ENCODE data around the gene VGLL4. TPM values are rescaled to one million over a fixed set of nuclear protein-coding genes. Genes with fewer than 3 reads are reported as not detected.

Gene VGLL4
- polyA plus RNA-seq, 1 donor (not counting 4 experiments of a cell fraction or from before 2014, with no cell fraction given), result 32.6 TPM

GRCh38 chr3:11583638-11584046 lies 60.1 kb downstream of the VGLL4 start:
- Histone ChIP-seq H3K79me2 (ENCODE audit: control insufficient read depth, insufficient read depth, low read length) (peaks cover 84% of the 10 kb centered on the region), H3K9ac (ENCODE audit: control insufficient read depth, extremely low read depth, insufficient read depth, low read length) (no peak overlapping the region), H3K9me1 (ENCODE audit: control insufficient read depth, extremely low read depth, insufficient read depth, low read length) (peaks cover 14% of the 10 kb centered on the region), H3K36me3 (ENCODE audit: control insufficient read depth in 2 of 2, extremely low read depth in 1 of 2, insufficient read depth in 2 of 2, low read length in 2 of 2) (peaks cover 2 to 10% of the 10 kb centered on the region in 2 experiments), H3K4me3 (ENCODE audit: control insufficient read depth in 2 of 3, extremely low read depth in 1 of 3, insufficient read depth in 2 of 3, low read depth in 1 of 3, low read length in 3 of 3) (no peak overlapping the region), H3K4me2 (ENCODE audit: control insufficient read depth, extremely low read depth, insufficient read depth, low read depth, low read length) (peak overlapping the region; percentile 88), H2AFZ (ENCODE audit: control insufficient read depth, low read length) (no peak overlapping the region), H3K9me3 (ENCODE audit: control insufficient read depth, low read depth, low read length) (no peaks in the 10 kb centered on the region), H3K27me3 (ENCODE audit: control insufficient read depth, extremely low read depth, insufficient read depth, low read length) (no peaks in the 10 kb centered on the region), H3K27ac (ENCODE audit: control insufficient read depth, insufficient read depth, low read length) (no peak overlapping the region), H4K20me1 (ENCODE audit: control insufficient read depth, extremely low read depth, insufficient read depth, low read length) (peaks cover 13% of the 10 kb centered on the region), H3K4me1 (ENCODE audit: control insufficient read depth, extremely low read depth, insufficient read depth, low read length) (peaks cover 34% of the 10 kb centered on the region)
- DNase-seq (ENCODE audit: low read depth, low spot score) (no peak), FAIRE-seq (no peak)
- TF ChIP-seq CTCF (optimal IDR thresholded peaks at IDR 0.05 in 1 of 3, IDR thresholded peaks at IDR 0.05 in 1 of 3, conservative IDR thresholded peaks at IDR 0.05 in 1 of 3; ENCODE audit: extremely low read depth in 1 of 3, insufficient read depth in 2 of 3, low read length in 3 of 3) (no peak), EZH2 (IDR thresholded peaks at IDR 0.05; ENCODE audit: low read length) (no peak)
- dilution Hi-C loops (cut with MboI; ENCODE audit: extremely low pct_ligation_motif_present, low sequenced_read_pairs), result no loop called here

- no peak for DNase-seq (ENCODE audit: low read depth, low spot score)
- Histone ChIP-seq H3K9me3 (ENCODE audit: control insufficient read depth, low read depth, low read length) (no peaks in the 10 kb centered on the region), H3K9ac (ENCODE audit: control insufficient read depth, extremely low read depth, insufficient read depth, low read length) (no peak overlapping the region), H4K20me1 (ENCODE audit: control insufficient read depth, extremely low read depth, insufficient read depth, low read length) (peaks cover 13% of the 10 kb centered on the region), H3K79me2 (ENCODE audit: control insufficient read depth, insufficient read depth, low read length) (peaks cover 81% of the 10 kb centered on the region), H3K36me3 (ENCODE audit: control insufficient read depth in 2 of 2, extremely low read depth in 1 of 2, insufficient read depth in 2 of 2, low read length in 2 of 2) (peaks cover 2 to 9% of the 10 kb centered on the region in 2 experiments), H2AFZ (ENCODE audit: control insufficient read depth, low read length) (no peak overlapping the region), H3K9me1 (ENCODE audit: control insufficient read depth, extremely low read depth, insufficient read depth, low read length) (peaks cover 14% of the 10 kb centered on the region), H3K4me2 (ENCODE audit: control insufficient read depth, extremely low read depth, insufficient read depth, low read depth, low read length) (peak overlapping the region; percentile 88), H3K4me1 (ENCODE audit: control insufficient read depth, extremely low read depth, insufficient read depth, low read length) (peaks cover 34% of the 10 kb centered on the region), H3K27me3 (ENCODE audit: control insufficient read depth, extremely low read depth, insufficient read depth, low read length) (no peaks in the 10 kb centered on the region), H3K4me3 (ENCODE audit: control insufficient read depth in 2 of 3, extremely low read depth in 1 of 3, insufficient read depth in 2 of 3, low read depth in 1 of 3, low read length in 3 of 3) (no peak overlapping the region), H3K27ac (ENCODE audit: control insufficient read depth, insufficient read depth, low read length) (no peak overlapping the region)
- no peak for FAIRE-seq
- dilution Hi-C loops (cut with MboI; ENCODE audit: extremely low pct_ligation_motif_present, low sequenced_read_pairs), result no loop called here
- no peak for TF ChIP-seq EZH2 (IDR thresholded peaks at IDR 0.05; ENCODE audit: low read length)
Measured at GRCh38 chr3:11583235-11583634, 60.5 kb downstream of the VGLL4 start.

Data from keratinocyte (primary cell).